Measurements from ENCODE around the gene MRFAP1L1. TPM values are rescaled to one million over a fixed set of nuclear protein-coding genes. Genes with fewer than 3 reads are reported as not detected.
"Not testable (repeated sequence)": the region's sequence is repeated elsewhere in the genome, so short reads cannot be mapped to it uniquely, and the experiment has no call there.

Gene MRFAP1L1
- total RNA-seq, 1 donor: 42.8 TPM

DNA sequence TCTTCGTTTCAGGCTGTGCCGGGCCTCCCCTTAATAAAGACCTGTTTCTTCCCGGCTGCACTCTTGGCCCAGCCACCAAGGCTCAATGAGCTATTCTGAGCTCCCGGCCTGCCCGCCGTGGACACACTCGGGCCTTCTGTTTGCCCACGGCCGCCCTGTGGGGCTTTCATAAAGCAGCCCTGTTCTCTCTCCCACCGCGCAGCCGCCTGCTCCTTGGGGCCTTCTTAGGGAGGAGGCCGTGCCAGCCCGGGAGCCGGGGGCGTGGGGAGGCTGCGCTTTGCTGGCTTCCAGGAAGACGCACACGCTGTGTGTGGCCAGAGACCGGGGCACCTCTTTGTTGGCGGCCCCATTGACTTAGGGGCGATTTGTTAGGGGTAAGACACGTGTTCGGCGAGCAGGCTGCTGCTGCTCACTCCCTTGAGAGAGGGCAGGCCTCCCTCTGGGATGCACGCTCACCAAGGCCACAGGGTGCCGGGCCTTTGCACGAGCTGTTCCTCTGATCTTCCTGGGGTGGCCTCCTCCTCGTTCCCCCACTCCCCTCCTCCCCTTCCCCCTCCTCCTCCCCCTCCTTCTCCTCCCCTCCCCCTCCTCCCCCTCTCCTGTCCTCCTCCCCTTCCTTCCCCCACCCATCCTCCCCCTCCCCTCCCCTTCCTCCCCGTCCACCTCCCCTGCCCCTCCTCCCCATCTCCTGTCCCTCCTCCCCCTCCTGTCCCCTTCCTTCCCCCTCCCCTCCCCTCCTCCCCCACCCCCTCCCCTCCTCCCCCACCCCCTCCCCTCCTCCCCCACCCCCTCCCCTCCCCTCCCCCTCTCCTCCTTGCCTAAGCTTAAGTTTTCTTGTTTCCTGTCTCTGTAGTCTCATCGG is 17.6 kb upstream of the MRFAP1L1 start:
- Histone ChIP-seq H3K27me3 (ENCODE audit: insufficient read depth, low read length) (no peaks in the 10 kb centered on the region), H3K9me3 (ENCODE audit: low read depth, low read length) (no peaks in the 10 kb centered on the region), H3K4me3 (ENCODE audit: low read length) (no peak overlapping the region), H3K4me1 (ENCODE audit: insufficient read depth, low read length) (no peaks in the 10 kb centered on the region)

- H3K9me3 ChIP-seq (ENCODE audit: low read depth, low read length); H3K4me1 ChIP-seq (ENCODE audit: insufficient read depth, low read length); H3K27me3 ChIP-seq (ENCODE audit: insufficient read depth, low read length); H3K4me3 ChIP-seq (ENCODE audit: low read length): not testable (repeated sequence)
These were observed 15.8 kb upstream of the MRFAP1L1 start for GRCh38 chr4:6725427-6725961.

GRCh38 chr4:6724421-6725111 is 14.9 kb upstream of the MRFAP1L1 start:
- Histone ChIP-seq H3K9me3 (ENCODE audit: low read depth, low read length) (no peaks in the 10 kb centered on the region), H3K27me3 (ENCODE audit: insufficient read depth, low read length) (no peaks in the 10 kb centered on the region), H3K4me1 (ENCODE audit: insufficient read depth, low read length) (peaks cover 7% of the 10 kb centered on the region), H3K4me3 (ENCODE audit: low read length) (no peak overlapping the region)

DNA sequence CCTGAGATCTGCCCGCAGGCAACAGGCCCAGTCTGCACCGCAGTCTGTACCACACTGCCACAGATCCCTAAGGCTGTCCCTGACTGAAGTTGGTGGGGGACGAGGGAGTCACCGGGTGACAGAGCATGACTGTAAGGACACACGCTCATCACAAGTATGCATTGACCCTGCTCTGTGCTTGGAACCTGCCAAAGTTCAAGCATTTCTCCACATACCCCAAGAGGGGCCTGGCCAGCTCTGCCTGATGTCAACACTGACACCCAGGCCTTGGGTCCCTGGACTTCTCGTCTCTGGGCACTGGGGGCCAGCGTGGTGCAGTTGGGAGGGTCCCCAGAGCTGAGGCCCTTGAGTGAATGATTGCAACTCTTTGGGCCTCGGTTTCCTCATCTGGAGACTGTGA is 14.2 kb upstream of the MRFAP1L1 start:
- H3K4me3 ChIP-seq (ENCODE audit: low read length): no peak overlapping the region
- H3K27me3 ChIP-seq (ENCODE audit: insufficient read depth, low read length): no peaks in the 10 kb centered on the region
- H3K4me1 ChIP-seq (ENCODE audit: insufficient read depth, low read length): peaks cover 7% of the 10 kb centered on the region
- no peaks in the 10 kb centered on the region for H3K9me3 ChIP-seq (ENCODE audit: low read depth, low read length)

DNA sequence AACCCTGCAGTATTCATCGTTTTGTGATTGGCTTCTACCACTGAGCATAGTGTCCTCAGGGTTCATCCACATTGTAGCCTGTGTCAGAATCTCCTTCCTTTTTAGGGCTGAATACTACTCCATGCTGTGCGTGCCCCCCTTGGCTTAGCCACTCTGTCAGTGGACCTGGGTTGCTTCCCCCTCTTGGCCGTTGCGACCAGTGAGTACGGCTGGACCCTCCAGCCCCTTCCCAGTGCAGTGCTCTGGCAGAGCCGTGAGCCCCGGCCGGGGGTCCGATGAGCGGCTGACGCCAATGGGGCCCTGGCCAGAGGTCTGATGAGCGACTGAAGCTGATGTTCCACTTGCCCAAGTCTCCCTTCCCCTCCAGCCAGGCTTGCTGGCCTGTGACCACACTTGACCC is 13.2 kb upstream of the MRFAP1L1 start:
- Histone ChIP-seq H3K4me3 (ENCODE audit: low read length) (no peak overlapping the region), H3K4me1 (ENCODE audit: insufficient read depth, low read length) (peaks cover 8% of the 10 kb centered on the region), H3K9me3 (ENCODE audit: low read depth, low read length) (no peaks in the 10 kb centered on the region)

GRCh38 chr4:6721121-6721520 is 11.5 kb upstream of the MRFAP1L1 start:
- peaks cover 21% of the 10 kb centered on the region for H3K4me1 ChIP-seq (ENCODE audit: insufficient read depth, low read length)
- H3K4me3 ChIP-seq (ENCODE audit: low read length): no peak overlapping the region
- H3K9me3 ChIP-seq (ENCODE audit: low read depth, low read length): no peaks in the 10 kb centered on the region
- H3K27me3 ChIP-seq (ENCODE audit: insufficient read depth, low read length): no peaks in the 10 kb centered on the region

More for the DNA sequence above, 13.2 kb upstream of the MRFAP1L1 start:
- no peaks in the 10 kb centered on the region for H3K27me3 ChIP-seq (ENCODE audit: insufficient read depth, low read length)

GRCh38 chr4:6720202-6720699 is 10.6 kb upstream of the MRFAP1L1 start:
- Histone ChIP-seq H3K27me3 (ENCODE audit: insufficient read depth, low read length) (no peaks in the 10 kb centered on the region), H3K4me1 (ENCODE audit: insufficient read depth, low read length) (peaks cover 27% of the 10 kb centered on the region), H3K9me3 (ENCODE audit: low read depth, low read length) (no peaks in the 10 kb centered on the region), H3K4me3 (ENCODE audit: low read length) (no peak overlapping the region)

GRCh38 chr4:6719611-6720179 is 10.0 kb upstream of the MRFAP1L1 start:
- Histone ChIP-seq H3K4me1 (ENCODE audit: insufficient read depth, low read length) (peaks cover 31% of the 10 kb centered on the region), H3K4me3 (ENCODE audit: low read length) (no peak overlapping the region), H3K27me3 (ENCODE audit: insufficient read depth, low read length) (no peaks in the 10 kb centered on the region), H3K9me3 (ENCODE audit: low read depth, low read length) (no peaks in the 10 kb centered on the region)

DNA sequence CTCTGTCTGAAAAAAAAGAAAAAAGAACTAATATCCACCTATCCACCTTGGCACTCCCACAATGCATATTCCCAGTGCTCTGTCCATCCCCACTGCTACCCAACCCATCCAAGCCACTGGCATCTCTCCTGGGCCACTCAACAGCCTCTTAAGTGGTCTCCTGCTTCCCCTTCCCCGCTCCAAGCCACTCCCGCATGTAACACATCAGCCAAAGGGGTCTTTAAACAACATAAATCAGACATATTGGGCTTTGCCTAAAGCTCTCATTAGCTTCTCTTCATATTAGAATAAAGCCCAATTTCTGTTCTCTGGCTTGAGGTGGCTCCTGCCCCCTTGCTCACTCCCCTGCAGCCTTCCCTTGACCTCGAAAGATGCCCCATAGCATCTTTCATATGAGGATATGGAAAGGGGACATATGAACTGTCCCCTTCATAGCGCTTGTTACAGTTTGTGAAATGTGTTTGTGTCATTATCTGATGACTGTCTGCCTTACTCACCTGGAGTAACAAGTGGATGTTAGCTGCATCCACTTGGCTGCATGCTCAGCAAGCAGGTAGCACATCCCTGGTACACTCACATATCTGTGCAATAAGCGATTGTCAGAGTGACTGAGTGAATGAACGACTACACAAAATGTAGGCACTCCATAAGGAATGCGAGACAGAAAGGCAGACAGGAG is 9.4 kb upstream of the MRFAP1L1 start:
- Histone ChIP-seq H3K9me3 (ENCODE audit: low read depth, low read length) (no peaks in the 10 kb centered on the region), H3K4me1 (ENCODE audit: insufficient read depth, low read length) (peaks cover 31% of the 10 kb centered on the region), H3K27me3 (ENCODE audit: insufficient read depth, low read length) (no peaks in the 10 kb centered on the region), H3K4me3 (ENCODE audit: low read length) (no peak overlapping the region)

DNA sequence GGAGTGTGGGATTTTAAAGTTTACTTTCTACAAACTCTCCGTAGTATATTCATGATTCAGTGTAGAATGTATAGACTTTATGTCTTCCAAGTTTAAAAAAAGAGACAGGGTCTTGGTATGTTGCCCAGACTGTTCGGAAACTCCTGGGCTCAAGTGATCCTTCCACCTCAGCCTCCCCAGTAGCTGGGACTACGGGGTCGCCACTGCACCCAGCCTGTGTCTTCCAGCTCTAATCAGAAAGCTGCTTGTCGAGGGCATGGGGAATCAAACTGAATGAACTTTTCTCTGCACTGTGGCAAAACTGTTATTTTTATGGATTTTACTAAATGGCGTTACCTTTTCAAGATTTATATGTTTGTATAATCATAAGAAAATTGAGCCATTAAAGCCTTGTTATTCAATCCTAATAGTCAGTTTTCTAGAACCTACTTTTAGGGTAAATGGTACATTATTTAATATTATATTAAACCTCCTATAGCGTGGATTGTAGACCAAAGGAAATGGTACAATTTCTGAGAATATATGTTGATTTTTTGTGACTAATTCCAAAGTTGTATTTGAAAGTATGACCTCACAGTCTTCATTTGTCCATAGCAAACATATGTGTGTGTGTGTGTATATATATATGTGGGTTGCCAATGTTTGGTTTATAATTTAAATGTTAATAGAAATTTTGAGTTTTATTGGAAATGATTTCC is 7.4 kb upstream of the MRFAP1L1 start:
- Histone ChIP-seq H3K27me3 (ENCODE audit: insufficient read depth, low read length) (no peaks in the 10 kb centered on the region), H3K9me3 (ENCODE audit: low read depth, low read length) (no peaks in the 10 kb centered on the region), H3K4me3 (ENCODE audit: low read length) (peak overlapping the region; percentile 72), H3K4me1 (ENCODE audit: insufficient read depth, low read length) (peaks cover 31% of the 10 kb centered on the region)

DNA sequence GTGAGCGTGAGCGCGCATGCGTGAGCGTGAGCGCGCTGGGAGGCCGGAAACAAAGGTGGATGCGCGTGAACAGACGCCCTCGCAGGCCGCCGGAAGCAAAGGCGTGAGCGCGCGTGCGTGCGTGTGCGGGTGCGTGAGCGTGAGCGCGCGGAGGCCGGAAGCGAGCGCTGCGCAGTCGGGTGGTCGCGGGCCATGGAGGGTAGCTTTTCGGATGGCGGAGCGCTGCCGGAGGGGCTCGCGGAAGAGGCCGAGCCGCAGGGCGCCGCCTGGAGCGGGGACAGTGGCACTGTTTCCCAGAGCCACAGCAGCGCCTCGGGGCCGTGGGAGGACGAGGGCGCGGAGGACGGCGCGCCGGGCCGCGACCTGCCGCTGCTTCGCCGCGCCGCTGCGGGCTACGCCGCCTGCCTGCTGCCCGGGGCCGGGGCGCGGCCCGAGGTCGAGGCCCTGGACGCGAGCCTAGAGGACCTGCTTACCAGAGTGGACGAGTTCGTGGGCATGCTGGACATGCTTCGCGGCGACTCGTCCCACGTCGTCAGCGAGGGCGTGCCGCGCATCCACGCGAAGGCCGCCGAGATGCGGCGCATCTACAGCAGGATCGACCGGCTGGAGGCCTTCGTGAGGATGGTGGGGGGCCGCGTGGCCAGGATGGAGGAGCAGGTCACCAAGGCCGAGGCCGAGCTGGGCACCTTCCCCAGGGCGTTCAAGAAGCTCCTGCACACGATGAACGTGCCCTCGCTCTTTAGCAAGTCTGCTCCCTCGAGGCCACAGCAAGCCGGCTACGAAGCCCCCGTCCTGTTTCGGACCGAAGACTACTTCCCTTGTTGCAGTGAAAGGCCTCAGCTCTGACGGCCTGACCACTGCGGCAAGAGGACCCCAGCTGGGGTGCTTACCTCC is 6.6 kb upstream of the MRFAP1L1 start, which contains the start of gene BLOC1S4:
TSS of gene BLOC1S4 (plus strand) at position 157 of the 894 bp plus-strand sequence. CDS start at position 193, 36 bp downstream.
- H3K9me3 ChIP-seq (ENCODE audit: low read depth, low read length): no peaks in the 10 kb centered on the region
- peaks cover 31% of the 10 kb centered on the region for H3K4me1 ChIP-seq (ENCODE audit: insufficient read depth, low read length)
- peak within 1 kb of the TSS; percentile 72 for H3K4me3 ChIP-seq (ENCODE audit: low read length)
- no peaks in the 10 kb centered on the region for H3K27me3 ChIP-seq (ENCODE audit: insufficient read depth, low read length)

DNA sequence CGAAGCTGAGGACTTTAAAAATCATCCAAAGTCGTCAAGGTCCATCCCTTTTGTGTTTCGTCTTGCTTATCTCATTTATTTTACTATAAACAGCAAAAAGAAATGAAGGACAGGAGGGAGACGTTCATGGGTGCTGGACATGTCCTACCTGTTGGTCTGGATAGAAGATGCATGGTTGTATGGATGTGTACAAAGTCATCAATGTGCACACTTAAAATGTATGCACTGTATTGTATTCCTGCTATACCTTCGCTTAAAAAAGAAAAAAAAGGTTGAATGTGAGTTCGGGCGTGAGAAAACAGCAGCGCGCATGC is 6.0 kb upstream of the MRFAP1L1 start:
- peaks cover 32% of the 10 kb centered on the region for H3K4me1 ChIP-seq (ENCODE audit: insufficient read depth, low read length)
- H3K9me3 ChIP-seq (ENCODE audit: low read depth, low read length): no peaks in the 10 kb centered on the region
- H3K4me3 ChIP-seq (ENCODE audit: low read length): peak overlapping the region; percentile 72
- no peaks in the 10 kb centered on the region for H3K27me3 ChIP-seq (ENCODE audit: insufficient read depth, low read length)

GRCh38 chr4:6714954-6715353 is 5.3 kb upstream of the MRFAP1L1 start:
- no peak overlapping the region for H3K4me3 ChIP-seq (ENCODE audit: low read length)
- peaks cover 32% of the 10 kb centered on the region for H3K4me1 ChIP-seq (ENCODE audit: insufficient read depth, low read length)
- H3K9me3 ChIP-seq (ENCODE audit: low read depth, low read length): no peaks in the 10 kb centered on the region
- no peaks in the 10 kb centered on the region for H3K27me3 ChIP-seq (ENCODE audit: insufficient read depth, low read length)

Data from mononuclear cell (primary cell).